H9 (cell line): ENCODE measurements around the gene PCGF5. TPM values are rescaled to one million over a fixed set of nuclear protein-coding genes. Genes with fewer than 3 reads are reported as not detected.

Experiments
- DNase-seq: peaks from one replicate; pipeline ENCODE4 v3.0.0-alpha.2; 2017
- H2AFZ ChIP-seq: one replicate; pipeline ENCODE4 v1.6.1; 2013; ENCODE audit warnings: mild to moderate bottlenecking, low read length, control low read depth, moderate library complexity
- H2AK5ac ChIP-seq: 2 replicates; pipeline ENCODE4 v1.6.1; 2013; ENCODE audit warnings: low read length, control low read depth, mixed read lengths; ENCODE audit not compliant: insufficient read length
- H2BK120ac ChIP-seq: one replicate; pipeline ENCODE4 v1.6.1; 2013; ENCODE audit warnings: low read depth, mild to moderate bottlenecking, low read length, control low read depth, inconsistent platforms; ENCODE audit not compliant: poor library complexity, severe bottlenecking
- H2BK12ac ChIP-seq: 2 replicates; pipeline ENCODE4 v1.6.1; 2013; ENCODE audit warnings: low read length, control low read depth, mixed read lengths, low read depth; ENCODE audit not compliant: insufficient read length
- H2BK15ac ChIP-seq: 2 replicates; pipeline ENCODE4 v1.6.1; 2013; ENCODE audit warnings: low read depth, low read length, control low read depth
- H2BK20ac ChIP-seq: one replicate; pipeline ENCODE4 v1.6.1; 2013; ENCODE audit warnings: low read depth, mild to moderate bottlenecking, low read length, control low read depth, inconsistent platforms; ENCODE audit not compliant: poor library complexity, severe bottlenecking
- H2BK5ac ChIP-seq: 2 replicates; pipeline ENCODE4 v1.6.1; 2013; ENCODE audit warnings: low read length, control low read depth, mixed read lengths; ENCODE audit not compliant: insufficient read length
- H3K14ac ChIP-seq: 2 replicates; pipeline ENCODE4 v1.6.1; 2013; ENCODE audit warnings: low read length, control low read depth; ENCODE audit not compliant: insufficient read depth
- H3K18ac ChIP-seq: 2 replicates; pipeline ENCODE4 v1.6.1; 2013; ENCODE audit warnings: low read depth, mild to moderate bottlenecking, mixed read lengths, low read length, control low read depth; ENCODE audit not compliant: insufficient read length
- H3K23ac ChIP-seq: 2 replicates; pipeline ENCODE4 v1.6.1; 2013; ENCODE audit warnings: low read length, control low read depth, mixed read lengths, low read depth; ENCODE audit not compliant: insufficient read length
- H3K23me2 ChIP-seq: 2 replicates; pipeline ENCODE4 v1.6.1; 2013; ENCODE audit warnings: low read depth, mild to moderate bottlenecking, mixed read lengths, low read length, control low read depth; ENCODE audit not compliant: insufficient read length, poor library complexity, severe bottlenecking
- H3K27ac ChIP-seq: 2 replicates; pipeline ENCODE4 v1.5.1; 2013; ENCODE audit warnings: low read length, control low read depth, mixed read lengths, low read depth; ENCODE audit not compliant: insufficient read length
- H3K27me3 ChIP-seq: 2 replicates; pipeline ENCODE4 v1.6.1; 2013; ENCODE audit warnings: low read length, control low read depth, inconsistent platforms; ENCODE audit not compliant: insufficient read depth
- H3K4ac ChIP-seq: 2 replicates; pipeline ENCODE4 v1.6.1; 2013; ENCODE audit warnings: low read depth, mild to moderate bottlenecking, control low read depth, inconsistent platforms, low read length, moderate library complexity
- H3K4me1 ChIP-seq: 2 replicates; pipeline ENCODE4 v1.6.1; 2013; ENCODE audit warnings: low read length, control low read depth, inconsistent platforms; ENCODE audit not compliant: insufficient read depth
- H3K4me2 ChIP-seq: 2 replicates; pipeline ENCODE4 v1.6.1; 2013; ENCODE audit warnings: low read length, control low read depth, mixed read lengths; ENCODE audit not compliant: insufficient read length, insufficient read depth
- H3K56ac ChIP-seq: 2 replicates; pipeline ENCODE4 v1.6.1; 2013; ENCODE audit warnings: low read depth, mild to moderate bottlenecking, mixed read lengths, low read length, control low read depth; ENCODE audit not compliant: insufficient read length
- H3K79me1 ChIP-seq: 2 replicates; pipeline ENCODE4 v1.6.1; 2013; ENCODE audit warnings: low read depth, mild to moderate bottlenecking, moderate library complexity, low read length, control low read depth, inconsistent platforms; ENCODE audit not compliant: insufficient read depth, poor library complexity, severe bottlenecking
- H3K79me2 ChIP-seq: 2 replicates; pipeline ENCODE4 v1.6.1; 2013; ENCODE audit warnings: low read length, control low read depth, inconsistent platforms; ENCODE audit not compliant: insufficient read depth
- H3K9ac ChIP-seq: 2 replicates; pipeline ENCODE4 v1.6.1; 2013; ENCODE audit warnings: low read length, control low read depth, mixed read lengths; ENCODE audit not compliant: insufficient read length; ENCODE audit errors: extremely low read depth
- H3K9me3 ChIP-seq: one replicate; pipeline ENCODE4 v1.6.1; 2013; ENCODE audit warnings: low read depth, low read length, inconsistent platforms; ENCODE audit not compliant: control insufficient read depth
- H3T11ph ChIP-seq: one replicate; pipeline ENCODE4 v1.6.1; 2013; ENCODE audit warnings: mild to moderate bottlenecking, low read length, control low read depth, inconsistent platforms
- H4K20me1 ChIP-seq: one replicate; pipeline ENCODE4 v1.6.1; 2013; ENCODE audit not compliant: control insufficient read depth, insufficient read length, insufficient read depth
- H4K5ac ChIP-seq: 2 replicates; pipeline ENCODE4 v1.6.1; 2013; ENCODE audit warnings: low read depth, mild to moderate bottlenecking, mixed read lengths, low read length, control low read depth; ENCODE audit not compliant: insufficient read length
- H4K8ac ChIP-seq: replicated peaks from 2 replicates; pipeline ENCODE4 v1.6.1; 2013; ENCODE audit warnings: low read length, control low read depth, mixed read lengths, low read depth; ENCODE audit not compliant: insufficient read length
- H4K91ac ChIP-seq: 2 replicates; pipeline ENCODE4 v1.6.1; 2013; ENCODE audit warnings: low read depth, mild to moderate bottlenecking, moderate library complexity, mixed read lengths, low read length, control low read depth; ENCODE audit not compliant: insufficient read length
- H3K27ac Mint-ChIP-seq, 3 experiments: 2 replicates in 2 of 3; 3 replicates in 1 of 3; pipeline ENCODE4 v1.8.0; 2020 to 2021; ENCODE audit warnings: mixed read lengths in 3 of 3, mild to moderate bottlenecking in 1 of 3, moderate library complexity in 1 of 3
- H3K27me3 Mint-ChIP-seq: 2 replicates; pipeline ENCODE4 v1.8.0; 2021; ENCODE audit warnings: low read depth, mild to moderate bottlenecking, moderate library complexity, mixed read lengths
- H3K36me3 Mint-ChIP-seq, 3 experiments: 2 replicates in 2 of 3; 3 replicates in 1 of 3; pipeline ENCODE4 v1.8.0; 2020 to 2021; ENCODE audit warnings: low read depth in 3 of 3, mixed read lengths in 3 of 3; ENCODE audit not compliant: insufficient read depth in 1 of 3
- H3K4me1 Mint-ChIP-seq, 2 experiments: 2 replicates each; pipeline ENCODE4 v1.8.0; 2020; ENCODE audit warnings: mixed read lengths in 2 of 2
- H3K4me3 Mint-ChIP-seq, 2 experiments: 2 replicates in 1 of 2; 3 replicates in 1 of 2; pipeline ENCODE4 v1.8.0; 2020 to 2021; ENCODE audit warnings: mild to moderate bottlenecking in 2 of 2, mixed read lengths in 2 of 2, moderate library complexity in 1 of 2
- H3K9me3 Mint-ChIP-seq, 2 experiments: 2 replicates in 1 of 2; 3 replicates in 1 of 2; pipeline ENCODE4 v1.8.0; 2020; ENCODE audit warnings: mild to moderate bottlenecking in 2 of 2, mixed read lengths in 2 of 2, moderate library complexity in 1 of 2
- CTCF ChIP-seq: fragments of 200-600 bp; sonication (generic); conservative IDR thresholded peaks from 3 replicates; pipeline ENCODE4 v1.8.0; 2021; ENCODE audit warnings: antibody characterized with exemption, mild to moderate bottlenecking
- WGBS: extraction: QIAGEN DNeasy Blood & Tissue Kit; methylation state at CpG from one replicate; pipeline ENCODE4 v1.1.7; 2013; ENCODE audit warnings: missing lambda C conversion rate, low lambda C conversion rate, mixed read lengths; ENCODE audit not compliant: insufficient read length; ENCODE audit errors: extremely low coverage; 5-methylcytosine and 5-hydroxymethylcytosine counted together
- total RNA-seq: library from RNA; stranded (reverse); gene quantifications from 2 replicates; pipeline ENCODE4 v1.2.1, GENCODE V29; 2021

The PCGF5 gene
- total RNA-seq, 1 experiment from 2014 or later, result 6.9 TPM

GRCh38 chr10:91211675-91212074 lies 8.8 kb upstream of the PCGF5 start:
- Histone ChIP-seq H3K23me2 (no peaks in the 10 kb centered on the region), H3K27ac (no peak overlapping the region), H4K20me1 (no peaks in the 10 kb centered on the region), H3K27me3 (no peaks in the 10 kb centered on the region), H2BK5ac (no peak overlapping the region), H2BK120ac (no peak overlapping the region), H2AK5ac (no peak overlapping the region), H4K5ac (no peak overlapping the region), H2BK15ac (no peak overlapping the region), H2BK12ac (no peak overlapping the region), H3K4me2 (no peak overlapping the region), H4K8ac (no peak overlapping the region), H3K9ac (no peak overlapping the region), H3K18ac (no peak overlapping the region), H3K9me3 (no peaks in the 10 kb centered on the region), H2AFZ (no peak overlapping the region), H3K79me1 (no peaks in the 10 kb centered on the region), H3K14ac (no peak overlapping the region), H3T11ph (no peak overlapping the region), H3K4me1 (no peaks in the 10 kb centered on the region; the same call in 1 of the 2 replicates), H3K23ac (no peak overlapping the region), H2BK20ac (no peak overlapping the region), H3K4ac (no peak overlapping the region), H3K79me2 (no peaks in the 10 kb centered on the region), H3K56ac (no peak overlapping the region), H4K91ac (no peak overlapping the region)
- Mint-ChIP-seq H3K27me3 (peaks cover 43% of the 10 kb centered on the region), H3K4me3 (no peak overlapping the region), H3K4me1 (peaks cover 6% of the 10 kb centered on the region in 2 experiments), H3K27ac (no peak overlapping the region), H3K9me3 (no peaks in the 10 kb centered on the region), H3K36me3 (no peaks in the 10 kb centered on the region)
- no CpG with 5 or more reads among the region's 2 CpGs for WGBS
- DNase-seq, result no peak
- no peak for TF ChIP-seq CTCF
